Neural progenitor cell (in vitro differentiated cells): ENCODE data around the gene EBF4. TPM values are rescaled to one million over a fixed set of nuclear protein-coding genes. Genes with fewer than 3 reads are reported as not detected.
"Not testable (repeated sequence)": the region's sequence is repeated elsewhere in the genome, so short reads cannot be mapped to it uniquely, and the experiment has no call there.

ENCODE experiments used
- DNase-seq: peaks from one replicate; pipeline ENCODE4 v3.0.0-alpha.2; 2016; ENCODE audit warnings: low spot score
- H2AFZ ChIP-seq: fragments of 200-600 bp; sonication (generic); replicated peaks from 2 replicates; pipeline ENCODE4 v1.6.1; 2016; ENCODE audit warnings: antibody characterized with exemption
- H3F3A ChIP-seq: fragments of 200-600 bp; sonication (generic); 2 replicates; pipeline ENCODE4 v1.6.1; 2016; ENCODE audit warnings: antibody characterized with exemption, low read depth
- H3K27ac ChIP-seq: fragments of 200-600 bp; sonication (generic); 2 replicates; pipeline ENCODE4 v1.5.1; 2016; ENCODE audit warnings: mild to moderate bottlenecking
- H3K27me3 ChIP-seq: fragments of 200-600 bp; sonication (generic); 2 replicates; pipeline ENCODE4 v1.6.1; 2016; ENCODE audit warnings: mild to moderate bottlenecking, moderate library complexity
- H3K36me3 ChIP-seq: fragments of 200-600 bp; sonication (generic); 2 replicates; pipeline ENCODE4 v1.5.1; 2016
- H3K4me1 ChIP-seq: fragments of 200-600 bp; sonication (generic); 2 replicates; pipeline ENCODE4 v1.6.1; 2016; ENCODE audit warnings: mixed run types
- H3K4me2 ChIP-seq: fragments of 200-600 bp; sonication (generic); 2 replicates; pipeline ENCODE4 v1.6.1; 2016
- H3K4me3 ChIP-seq: fragments of 200-600 bp; sonication (generic); 2 replicates; pipeline ENCODE4 v1.5.1; 2016
- H3K79me2 ChIP-seq: fragments of 200-600 bp; sonication (generic); 2 replicates; pipeline ENCODE4 v1.6.1; 2016; ENCODE audit warnings: low read depth
- H3K9ac ChIP-seq: fragments of 200-600 bp; sonication (generic); 2 replicates; pipeline ENCODE4 v1.6.1; 2016
- H3K9me3 ChIP-seq: fragments of 200-600 bp; sonication (generic); 2 replicates; pipeline ENCODE4 v1.5.1; 2016; ENCODE audit warnings: low read depth
- H4K20me1 ChIP-seq: fragments of 200-600 bp; sonication (generic); 2 replicates; pipeline ENCODE4 v1.6.1; 2016; ENCODE audit warnings: low read depth
- H3K27ac Mint-ChIP-seq: 3 replicates; pipeline ENCODE4 v1.8.0; 2021; ENCODE audit warnings: mixed read lengths
- H3K27me3 Mint-ChIP-seq: 2 replicates; pipeline ENCODE4 v1.8.0; 2022; ENCODE audit warnings: low read depth, mild to moderate bottlenecking, inconsistent platforms, moderate library complexity, mixed read lengths; ENCODE audit not compliant: insufficient read depth
- H3K36me3 Mint-ChIP-seq: 3 replicates; pipeline ENCODE4 v1.8.0; 2021; ENCODE audit warnings: mixed read lengths
- H3K4me1 Mint-ChIP-seq: 3 replicates; pipeline ENCODE4 v1.8.0; 2021; ENCODE audit warnings: mixed read lengths
- H3K4me3 Mint-ChIP-seq: 3 replicates; pipeline ENCODE4 v1.8.0; 2021; ENCODE audit warnings: mild to moderate bottlenecking, moderate library complexity, mixed read lengths
- H3K9me3 Mint-ChIP-seq: 3 replicates; pipeline ENCODE4 v1.8.0; 2020; ENCODE audit warnings: mixed read lengths
- CTCF ChIP-seq: fragments of 200-600 bp; sonication (generic); IDR thresholded peaks from 2 replicates; pipeline ENCODE4 v1.5.1; 2017; ENCODE audit warnings: antibody characterized with exemption, mild to moderate bottlenecking
- EZH2 ChIP-seq: fragments of 200-600 bp; sonication (generic); IDR thresholded peaks from 2 replicates; pipeline ENCODE4 v1.6.1; 2017; ENCODE audit warnings: antibody characterized with exemption, mild to moderate bottlenecking, moderate library complexity
- EZH2phosphoT487 ChIP-seq: fragments of 200-600 bp; sonication (generic); IDR thresholded peaks from 2 replicates; pipeline ENCODE4 v1.6.1; 2017; ENCODE audit warnings: antibody characterized with exemption
- total RNA-seq: library from RNA; depleted of rRNA; stranded (reverse); fragments of >200 nt; gene quantifications from 2 replicates; pipeline ENCODE4 v1.2.3, GENCODE V29; 2015; ENCODE audit warnings: low replicate concordance

Gene EBF4
- total RNA-seq, 1 donor from 2014 or later = 1.9 TPM

DNA sequence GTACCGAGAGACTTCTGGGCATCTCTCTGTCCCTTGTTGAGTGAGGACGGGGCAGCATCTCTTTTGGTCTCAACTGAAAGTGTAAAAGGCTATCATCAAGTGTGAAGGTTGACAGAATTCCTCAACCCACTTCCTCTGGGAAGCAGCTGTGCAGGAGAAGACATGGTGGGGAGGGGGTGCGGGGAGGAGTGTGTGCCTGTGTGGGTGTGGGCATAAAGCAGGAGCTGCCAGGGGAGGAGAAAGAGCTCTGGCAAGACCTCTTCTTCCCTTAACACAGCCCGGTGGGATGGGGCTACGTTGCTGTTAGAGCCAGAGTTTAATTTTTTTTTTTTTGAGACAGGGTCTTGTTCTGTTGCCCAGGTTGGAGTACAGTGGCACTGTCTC, 76.0 kb downstream of the EBF4 start:
- H3K27ac ChIP-seq = no peak overlapping the region
- H3K27me3 Mint-ChIP-seq = peaks cover 2% of the 10 kb centered on the region
- H3K4me1 ChIP-seq = no peaks in the 10 kb centered on the region
- no peaks in the 10 kb centered on the region for H3K36me3 Mint-ChIP-seq
- H2AFZ ChIP-seq = no peak overlapping the region
- no peak for DNase-seq
- no peak for TF ChIP-seq CTCF
- TF ChIP-seq EZH2 = no peak
- TF ChIP-seq EZH2phosphoT487 = no peak
- H3K79me2 ChIP-seq = no peaks in the 10 kb centered on the region
- no peak overlapping the region for H3K9ac ChIP-seq
- no peak overlapping the region for H3K4me3 ChIP-seq
- no peaks in the 10 kb centered on the region for H4K20me1 ChIP-seq
- no peak overlapping the region for H3K4me3 Mint-ChIP-seq
- H3F3A ChIP-seq = no peaks in the 10 kb centered on the region
- no peaks in the 10 kb centered on the region for H3K9me3 ChIP-seq
- no peaks in the 10 kb centered on the region for H3K36me3 ChIP-seq
- no peaks in the 10 kb centered on the region for H3K4me1 Mint-ChIP-seq
- no peak overlapping the region for H3K27ac Mint-ChIP-seq
- H3K27me3 ChIP-seq = no peaks in the 10 kb centered on the region
- no peaks in the 10 kb centered on the region for H3K9me3 Mint-ChIP-seq
- no peak overlapping the region for H3K4me2 ChIP-seq

GRCh38 chr20:2770091-2770490, 77.5 kb downstream of the EBF4 start:
- H3K4me1 Mint-ChIP-seq, H4K20me1 ChIP-seq, H3K4me1 ChIP-seq, H3K27ac ChIP-seq, H3K27me3 Mint-ChIP-seq, H3K27ac Mint-ChIP-seq, H3K36me3 Mint-ChIP-seq, H3K9ac ChIP-seq, H2AFZ ChIP-seq, H3K36me3 ChIP-seq, DNase-seq, H3K4me3 ChIP-seq, H3K9me3 Mint-ChIP-seq, H3K4me2 ChIP-seq, H3K9me3 ChIP-seq, H3K27me3 ChIP-seq, H3F3A ChIP-seq, H3K4me3 Mint-ChIP-seq, H3K79me2 ChIP-seq: not testable (repeated sequence)

DNA sequence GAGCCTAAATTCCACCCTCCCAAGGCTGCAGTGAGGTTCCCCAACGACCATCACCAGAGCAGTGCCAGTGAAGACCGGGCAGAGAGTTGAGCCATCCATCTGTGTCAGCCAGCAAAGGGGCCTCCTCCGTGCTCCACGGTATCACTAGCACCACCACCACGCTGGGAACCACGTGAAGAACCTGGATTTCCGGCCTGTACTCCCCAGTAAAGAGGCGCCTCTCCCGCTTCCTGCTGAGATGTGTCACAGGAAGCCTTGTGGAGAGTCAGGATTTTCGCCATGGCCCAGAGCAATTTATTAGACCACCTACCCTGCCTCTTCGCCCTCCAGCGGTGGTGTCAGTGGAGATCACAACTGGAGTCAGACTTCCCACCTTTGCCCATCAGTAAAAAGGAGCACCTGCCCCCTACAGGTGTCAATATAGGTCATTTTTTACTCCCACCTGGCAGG, 79.1 kb downstream of the EBF4 start:
- no peaks in the 10 kb centered on the region for H3K36me3 Mint-ChIP-seq
- no peak overlapping the region for H3K27ac ChIP-seq
- no peaks in the 10 kb centered on the region for H3K4me1 ChIP-seq
- H3K4me3 Mint-ChIP-seq = no peak overlapping the region
- H3K4me2 ChIP-seq = no peak overlapping the region
- H3K9me3 Mint-ChIP-seq = peaks cover 3% of the 10 kb centered on the region
- no peak overlapping the region for H3K9ac ChIP-seq
- TF ChIP-seq EZH2 (no peak), CTCF (no peak), EZH2phosphoT487 (no peak)
- H3K27me3 ChIP-seq = no peaks in the 10 kb centered on the region
- H3K4me3 ChIP-seq = no peak overlapping the region
- H3K27me3 Mint-ChIP-seq = peaks cover 2% of the 10 kb centered on the region
- H3K36me3 ChIP-seq = no peaks in the 10 kb centered on the region
- H3K27ac Mint-ChIP-seq = no peak overlapping the region
- no peak overlapping the region for H2AFZ ChIP-seq
- H4K20me1 ChIP-seq = no peaks in the 10 kb centered on the region
- no peak for DNase-seq
- H3K79me2 ChIP-seq = no peaks in the 10 kb centered on the region
- no peaks in the 10 kb centered on the region for H3K9me3 ChIP-seq
- H3K4me1 Mint-ChIP-seq = no peaks in the 10 kb centered on the region
- H3F3A ChIP-seq = no peaks in the 10 kb centered on the region

GRCh38 chr20:2773812-2774211, 81.2 kb downstream of the EBF4 start:
- Mint-ChIP-seq H3K4me1 (no peaks in the 10 kb centered on the region), H3K36me3 (no peaks in the 10 kb centered on the region), H3K4me3 (no peak overlapping the region), H3K9me3 (peaks cover 9% of the 10 kb centered on the region), H3K27me3 (peaks cover 2% of the 10 kb centered on the region), H3K27ac (no peak overlapping the region)
- no peaks in the 10 kb centered on the region for H3K4me1 ChIP-seq
- H3K4me3 ChIP-seq = no peak overlapping the region
- H3K4me2 ChIP-seq = no peak overlapping the region
- H2AFZ ChIP-seq = no peak overlapping the region
- no peak overlapping the region for H3K9ac ChIP-seq
- no peaks in the 10 kb centered on the region for H3K27me3 ChIP-seq
- no peaks in the 10 kb centered on the region for H3F3A ChIP-seq
- H3K79me2 ChIP-seq = no peaks in the 10 kb centered on the region
- H3K27ac ChIP-seq = no peak overlapping the region
- no peaks in the 10 kb centered on the region for H4K20me1 ChIP-seq
- DNase-seq = no peak
- H3K36me3 ChIP-seq = no peaks in the 10 kb centered on the region
- H3K9me3 ChIP-seq = no peaks in the 10 kb centered on the region
- TF ChIP-seq EZH2phosphoT487 (no peak), CTCF (no peak), EZH2 (no peak)
